ENCODE measurements around the gene SPAST. TPM values are rescaled to one million over a fixed set of nuclear protein-coding genes. Genes with fewer than 3 reads are reported as not detected.
"Not testable (repeated sequence)": the region's sequence is repeated elsewhere in the genome, so short reads cannot be mapped to it uniquely, and the experiment has no call there.

SPAST gene
- total RNA-seq, 6 experiments from 2014 or later = 11.6 to 13.6 (median 13.3) TPM

GRCh38 chr2:32051836-32052439 is 11.4 kb upstream of the SPAST start:
- Mint-ChIP-seq H3K27ac (no peak overlapping the region), H3K27me3 (ENCODE audit: insufficient read depth) (0 out of 2 replicates have a peak, but pooled peaks cover 2% of the 10 kb centered on the region), H3K36me3 (ENCODE audit: low read depth) (no peaks in the 10 kb centered on the region), H3K4me1 (ENCODE audit: low read depth) (no peaks in the 10 kb centered on the region), H3K4me3 (no peak overlapping the region), H3K9me3 (no peaks in the 10 kb centered on the region)
- DNase-seq = no peak
- no peak for TF ChIP-seq CTCF (IDR thresholded peaks at IDR 0.05)

- not testable (repeated sequence) for H3K4me1 Mint-ChIP-seq (ENCODE audit: low read depth); H3K27ac Mint-ChIP-seq; DNase-seq; H3K36me3 Mint-ChIP-seq (ENCODE audit: low read depth); H3K27me3 Mint-ChIP-seq (ENCODE audit: insufficient read depth); H3K9me3 Mint-ChIP-seq; H3K4me3 Mint-ChIP-seq
These were observed 8.8 kb upstream of the SPAST start for GRCh38 chr2:32054583-32054982.

GRCh38 chr2:32058130-32058529 is 5.2 kb upstream of the SPAST start:
- peaks cover 6% of the 10 kb centered on the region for H3K36me3 Mint-ChIP-seq (ENCODE audit: low read depth)
- no peaks in the 10 kb centered on the region; the same call in 1 of the 2 replicates for H3K27me3 Mint-ChIP-seq (ENCODE audit: insufficient read depth)
- no peak for TF ChIP-seq CTCF (IDR thresholded peaks at IDR 0.05)
- peaks cover 19% of the 10 kb centered on the region for H3K4me1 Mint-ChIP-seq (ENCODE audit: low read depth)
- H3K27ac Mint-ChIP-seq = no peak overlapping the region
- H3K9me3 Mint-ChIP-seq = peaks cover 6% of the 10 kb centered on the region; the same call in 1 of the 2 replicates
- DNase-seq = peak; percentile 29
- H3K4me3 Mint-ChIP-seq = no peak overlapping the region

- H3K27ac Mint-ChIP-seq = no peak overlapping the region
- H3K36me3 Mint-ChIP-seq (ENCODE audit: low read depth) = peaks cover 6% of the 10 kb centered on the region
- H3K4me3 Mint-ChIP-seq = no peak overlapping the region
- no peak for TF ChIP-seq CTCF (IDR thresholded peaks at IDR 0.05)
- peaks cover 6% of the 10 kb centered on the region; the same call in 1 of the 2 replicates for H3K9me3 Mint-ChIP-seq
- no peak for DNase-seq
- peaks cover 20% of the 10 kb centered on the region for H3K4me1 Mint-ChIP-seq (ENCODE audit: low read depth)
- no peaks in the 10 kb centered on the region; the same call in 1 of the 2 replicates for H3K27me3 Mint-ChIP-seq (ENCODE audit: insufficient read depth)
These were observed 3.1 kb upstream of the SPAST start for GRCh38 chr2:32060266-32060665.

- Mint-ChIP-seq H3K27ac (no peak overlapping the region; the same call in 1 of the 2 replicates), H3K4me1 (ENCODE audit: low read depth) (peaks cover 27% of the 10 kb centered on the region), H3K36me3 (ENCODE audit: low read depth) (peaks cover 6% of the 10 kb centered on the region), H3K4me3 (no peak overlapping the region), H3K27me3 (ENCODE audit: insufficient read depth) (no peaks in the 10 kb centered on the region; the same call in 1 of the 2 replicates), H3K9me3 (peaks cover 6% of the 10 kb centered on the region; the same call in 1 of the 2 replicates)
- no peak for DNase-seq
- no peak for TF ChIP-seq CTCF (IDR thresholded peaks at IDR 0.05)
These were observed 1.9 kb upstream of the SPAST start for GRCh38 chr2:32061430-32061829.

- H3K27me3 Mint-ChIP-seq (ENCODE audit: insufficient read depth) = no peaks in the 10 kb centered on the region; the same call in 1 of the 2 replicates
- peaks cover 6% of the 10 kb centered on the region for H3K36me3 Mint-ChIP-seq (ENCODE audit: low read depth)
- peaks cover 6% of the 10 kb centered on the region; the same call in 1 of the 2 replicates for H3K9me3 Mint-ChIP-seq
- peak overlapping the region; percentile 100 for H3K4me3 Mint-ChIP-seq
- no peak overlapping the region; the same call in none of the 2 replicates for H3K27ac Mint-ChIP-seq
- DNase-seq = no peak
- H3K4me1 Mint-ChIP-seq (ENCODE audit: low read depth) = peaks cover 27% of the 10 kb centered on the region
- TF ChIP-seq CTCF (IDR thresholded peaks at IDR 0.05) = no peak
These were observed 1.1 kb upstream of the SPAST start for GRCh38 chr2:32061973-32062861.
